GM18502 (cell line): Measurements from ENCODE around the gene RPS19BP1.

Experiments
- ATAC-seq: cut with Tn5 transposase; IDR thresholded peaks from one replicate; pipeline ENCODE4 v1.9.1; 2021; ENCODE audit warnings: mild to moderate bottlenecking; ENCODE audit not compliant: unreplicated experiment, poor library complexity

The RPS19BP1 gene

DNA sequence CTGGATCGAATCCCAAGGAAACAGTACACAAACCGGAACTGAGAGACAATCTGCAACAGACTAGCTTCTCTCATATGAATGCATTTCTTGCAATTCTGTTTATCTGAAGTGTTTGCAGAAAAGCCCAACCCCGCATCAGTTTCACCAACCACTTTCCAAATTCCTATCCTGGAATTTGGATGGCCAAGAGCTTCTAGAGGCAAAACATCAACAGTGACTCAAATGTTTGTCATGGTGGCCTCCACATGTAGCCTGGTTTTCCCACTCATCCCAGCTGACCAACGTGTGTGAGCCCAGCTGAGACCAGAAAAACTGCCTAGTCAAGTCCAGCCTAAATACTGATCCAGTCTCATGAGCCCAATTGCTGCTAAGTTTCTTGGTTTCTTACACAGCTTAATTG lies 38.8 kb downstream of the RPS19BP1 start:
- ATAC-seq = no peak

DNA sequence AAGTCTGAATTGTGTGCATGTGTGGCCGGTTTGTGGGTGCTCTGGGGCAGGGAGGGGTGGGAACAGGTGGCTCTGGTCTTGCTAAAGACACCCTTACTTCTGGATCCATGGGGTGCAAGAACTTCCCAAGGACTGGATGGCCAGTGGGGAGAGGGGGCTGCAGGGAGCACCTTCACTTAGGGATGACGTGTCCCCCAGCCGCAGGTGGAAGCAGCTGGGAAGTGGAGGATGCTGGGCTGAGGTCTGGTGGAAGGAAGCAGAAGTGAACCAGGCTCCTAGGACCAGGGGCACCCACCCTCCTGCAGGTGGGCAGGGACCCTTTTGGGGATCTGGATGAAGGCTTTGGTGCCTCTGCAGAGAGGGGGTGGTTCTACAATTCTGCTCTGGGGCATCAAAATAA lies 40.4 kb downstream of the RPS19BP1 start:
- no peak for ATAC-seq

- ATAC-seq = no peak
These were observed 40.9 kb downstream of the RPS19BP1 start for GRCh38 chr22:39491696-39492095.

DNA sequence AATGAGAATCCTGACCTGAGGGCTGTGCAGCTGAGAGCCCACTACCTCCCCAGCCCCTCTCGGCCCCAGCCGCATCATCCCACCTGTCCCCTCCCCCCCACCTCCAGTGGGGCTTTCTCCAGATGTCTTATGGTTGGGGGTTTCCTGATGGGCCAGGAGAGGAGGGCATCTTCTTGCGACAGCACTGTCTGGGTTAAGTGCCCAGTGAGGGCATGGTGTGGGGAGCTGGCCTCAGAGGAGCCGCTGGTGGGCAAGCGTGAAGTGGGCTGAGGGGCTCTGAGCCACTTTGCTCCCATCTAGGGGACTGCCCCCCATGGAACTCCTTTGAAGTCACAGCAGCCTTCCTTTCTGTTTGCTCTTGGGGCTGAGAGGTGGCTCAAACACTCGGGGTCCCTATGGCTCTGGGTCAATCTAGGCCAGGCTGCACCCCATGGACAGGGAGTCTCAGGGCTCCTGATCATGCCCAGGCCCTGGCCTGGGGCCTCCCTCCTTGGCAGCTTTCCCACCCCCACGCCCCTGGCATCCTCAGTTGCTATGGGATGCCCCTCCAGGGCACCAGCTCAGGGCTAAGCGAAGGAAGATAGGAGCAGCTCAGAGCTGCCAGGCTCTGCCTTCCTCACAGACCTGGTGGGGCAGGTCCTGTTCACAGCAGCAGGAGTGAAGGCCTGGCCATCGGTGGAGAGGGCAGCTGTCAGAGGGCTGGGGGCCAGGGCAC lies 41.4 kb downstream of the RPS19BP1 start:
- no peak for ATAC-seq

DNA sequence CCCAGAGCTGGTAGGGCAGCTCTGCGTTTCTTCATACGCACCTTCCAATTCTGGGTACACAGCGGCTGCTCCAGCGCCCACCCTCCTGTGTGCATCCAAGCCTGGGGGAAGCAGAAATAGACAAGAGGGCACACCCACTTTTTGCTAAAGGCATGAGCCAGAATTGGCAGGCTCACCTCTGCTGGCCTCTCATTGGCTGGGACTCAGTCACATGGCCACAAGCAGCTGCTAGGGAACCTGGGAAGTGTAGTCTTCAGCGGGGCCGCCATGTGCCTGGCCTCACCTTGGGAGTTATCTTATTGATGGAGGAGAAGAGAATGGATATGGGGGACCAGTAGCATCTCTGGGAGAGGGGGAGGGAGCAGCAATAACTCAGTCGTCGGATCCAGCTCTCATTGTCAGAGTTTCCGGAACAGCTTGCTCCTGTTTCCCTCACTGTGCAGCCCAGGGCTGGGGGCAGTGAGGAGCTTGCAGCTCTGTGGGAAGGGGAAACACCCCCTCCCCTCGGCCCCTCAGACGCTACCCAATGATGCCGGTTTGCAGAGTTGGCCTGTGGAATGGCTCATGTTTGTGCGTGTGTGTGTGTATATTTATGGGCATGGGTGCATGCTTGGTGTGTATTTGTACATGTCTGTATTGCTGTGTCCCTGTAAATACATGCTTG lies 42.3 kb downstream of the RPS19BP1 start:
- ATAC-seq = peak; percentile 81

GRCh38 chr22:39489094-39490068 lies 43.2 kb downstream of the RPS19BP1 start:
- ATAC-seq = no peak

DNA sequence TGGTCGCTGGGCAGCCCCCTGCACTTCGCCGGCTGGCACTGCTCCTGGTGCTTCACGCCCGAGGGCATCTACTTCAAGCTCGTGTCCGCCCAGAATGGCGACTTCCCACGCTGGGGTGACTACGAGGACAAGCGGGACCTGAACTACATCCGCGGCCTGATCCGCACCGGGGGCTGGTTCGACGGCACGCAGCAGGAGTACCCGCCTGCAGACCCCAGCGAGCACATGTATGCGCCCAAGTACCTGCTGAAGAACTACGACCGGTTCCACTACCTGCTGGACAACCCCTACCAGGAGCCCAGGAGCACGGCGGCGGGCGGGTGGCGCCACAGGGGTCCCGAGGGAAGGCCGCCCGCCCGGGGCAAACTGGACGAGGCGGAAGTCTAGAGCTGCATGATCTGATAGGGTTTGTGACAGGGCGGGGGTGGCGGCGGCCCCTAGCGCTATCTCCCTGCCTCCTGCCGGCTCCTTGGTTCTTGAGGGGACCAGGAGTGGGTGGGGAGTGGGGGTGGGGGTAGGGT lies 43.9 kb downstream of the RPS19BP1 start:
- ATAC-seq = no peak

DNA sequence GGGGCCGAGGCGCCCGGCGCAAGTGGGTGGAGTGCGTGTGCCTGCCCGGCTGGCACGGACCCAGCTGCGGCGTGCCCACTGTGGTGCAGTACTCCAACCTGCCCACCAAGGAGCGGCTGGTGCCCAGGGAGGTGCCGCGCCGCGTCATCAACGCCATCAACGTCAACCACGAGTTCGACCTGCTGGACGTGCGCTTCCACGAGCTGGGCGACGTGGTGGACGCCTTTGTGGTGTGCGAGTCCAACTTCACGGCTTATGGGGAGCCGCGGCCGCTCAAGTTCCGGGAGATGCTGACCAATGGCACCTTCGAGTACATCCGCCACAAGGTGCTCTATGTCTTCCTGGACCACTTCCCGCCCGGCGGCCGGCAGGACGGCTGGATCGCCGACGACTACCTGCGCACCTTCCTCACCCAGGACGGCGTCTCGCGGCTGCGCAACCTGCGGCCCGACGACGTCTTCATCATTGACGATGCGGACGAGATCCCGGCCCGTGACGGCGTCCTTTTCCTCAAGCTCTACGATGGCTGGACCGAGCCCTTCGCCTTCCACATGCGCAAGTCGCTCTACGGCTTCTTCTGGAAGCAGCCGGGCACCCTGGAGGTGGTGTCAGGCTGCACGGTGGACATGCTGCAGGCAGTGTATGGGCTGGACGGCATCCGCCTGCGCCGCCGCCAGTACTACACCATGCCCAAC lies 44.6 kb downstream of the RPS19BP1 start:
- ATAC-seq = no peak

- no peak for ATAC-seq
These were observed 45.4 kb downstream of the RPS19BP1 start for GRCh38 chr22:39486951-39487825.

- no peak for ATAC-seq
These were observed 49.8 kb downstream of the RPS19BP1 start for GRCh38 chr22:39482768-39483167.

DNA sequence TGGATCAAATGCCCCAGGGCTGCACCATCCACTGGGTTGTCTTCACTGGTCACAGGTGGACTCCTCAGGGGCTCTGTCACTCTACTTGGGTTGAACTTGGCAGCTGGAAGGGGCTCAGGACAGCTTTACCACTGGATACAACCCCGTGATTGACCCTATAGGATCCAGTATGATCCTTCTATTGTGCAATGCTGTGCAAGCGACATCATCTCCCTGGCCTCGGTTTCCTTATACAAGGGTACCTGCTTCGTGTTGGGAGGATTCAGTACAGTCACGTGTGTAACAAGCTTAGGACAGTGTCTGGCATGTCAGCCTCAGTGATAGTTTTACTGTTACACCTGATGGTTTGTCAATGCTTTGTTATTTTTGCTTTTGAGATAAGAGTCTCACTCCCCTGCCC lies 51.0 kb downstream of the RPS19BP1 start:
- no peak for ATAC-seq

GRCh38 chr22:39481054-39481453 lies 51.5 kb downstream of the RPS19BP1 start:
- no peak for ATAC-seq

- ATAC-seq = no peak
These were observed 52.0 kb downstream of the RPS19BP1 start for GRCh38 chr22:39480557-39480956.

- ATAC-seq = no peak
These were observed 53.3 kb downstream of the RPS19BP1 start for GRCh38 chr22:39479254-39479653.
